Sigmoid colon (tissue), 3 donors: ENCODE data around the gene ZNF611.

Experiments
- POLR2A ChIP-seq, 2 donors: fragments of 450-650 bp; IDR thresholded peaks; one replicate each; pipeline ENCODE4 v1.6.1; 2016; ENCODE audit warnings: antibody characterized with exemption in 2 of 2, mild to moderate bottlenecking in 2 of 2, moderate library complexity in 2 of 2
- TF ChIP-seq, protein P1 (sequence below), 4 experiments: fragments of 450-650 bp in 3 of 4; fragments of 200-600 bp in 1 of 4; IDR thresholded peaks; one replicate each; pipeline ENCODE4 v1.5.1; 2016 to 2019; ENCODE audit warnings: antibody characterized with exemption in 4 of 4, mild to moderate bottlenecking in 3 of 4, moderate library complexity in 2 of 4

DNA sequence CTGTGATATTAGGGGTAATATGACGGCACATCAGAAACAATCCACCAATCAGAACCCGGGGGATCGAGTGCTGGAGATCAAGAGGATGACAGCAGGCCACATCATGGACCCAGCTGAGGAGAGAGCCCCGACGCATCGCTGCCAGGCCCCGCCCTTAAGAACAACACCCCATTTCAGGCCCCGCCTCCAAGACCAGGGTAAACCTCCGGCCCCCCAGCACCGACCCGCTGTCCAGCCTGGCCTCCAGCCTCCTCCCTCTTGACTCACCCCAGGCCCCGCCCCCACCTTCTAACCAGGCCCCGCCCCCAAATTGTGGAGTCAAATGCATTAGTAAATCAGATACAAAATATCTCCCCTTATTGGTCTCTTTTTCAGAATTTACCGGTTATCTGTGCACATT lies 4.7 kb upstream of the ZNF611 start:
- no peak for TF ChIP-seq POLR2A (IDR thresholded peaks at IDR 0.05)
- TF ChIP-seq, protein P1, sequence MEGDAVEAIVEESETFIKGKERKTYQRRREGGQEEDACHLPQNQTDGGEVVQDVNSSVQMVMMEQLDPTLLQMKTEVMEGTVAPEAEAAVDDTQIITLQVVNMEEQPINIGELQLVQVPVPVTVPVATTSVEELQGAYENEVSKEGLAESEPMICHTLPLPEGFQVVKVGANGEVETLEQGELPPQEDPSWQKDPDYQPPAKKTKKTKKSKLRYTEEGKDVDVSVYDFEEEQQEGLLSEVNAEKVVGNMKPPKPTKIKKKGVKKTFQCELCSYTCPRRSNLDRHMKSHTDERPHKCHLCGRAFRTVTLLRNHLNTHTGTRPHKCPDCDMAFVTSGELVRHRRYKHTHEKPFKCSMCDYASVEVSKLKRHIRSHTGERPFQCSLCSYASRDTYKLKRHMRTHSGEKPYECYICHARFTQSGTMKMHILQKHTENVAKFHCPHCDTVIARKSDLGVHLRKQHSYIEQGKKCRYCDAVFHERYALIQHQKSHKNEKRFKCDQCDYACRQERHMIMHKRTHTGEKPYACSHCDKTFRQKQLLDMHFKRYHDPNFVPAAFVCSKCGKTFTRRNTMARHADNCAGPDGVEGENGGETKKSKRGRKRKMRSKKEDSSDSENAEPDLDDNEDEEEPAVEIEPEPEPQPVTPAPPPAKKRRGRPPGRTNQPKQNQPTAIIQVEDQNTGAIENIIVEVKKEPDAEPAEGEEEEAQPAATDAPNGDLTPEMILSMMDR (IDR thresholded peaks at IDR 0.05) = no peak
